A549 (cell line): ENCODE data around the gene CD300E. TPM values are rescaled to one million over a fixed set of nuclear protein-coding genes. Genes with fewer than 3 reads are reported as not detected.
"Not testable (repeated sequence)": the region's sequence is repeated elsewhere in the genome, so short reads cannot be mapped to it uniquely, and the experiment has no call there.

ENCODE experiments used
- ATAC-seq, 2 experiments: fragments of 200-7000 bp in 1 of 2; fragments of >200 bp in 1 of 2; cut with Nextera tagmentation in 1 of 2; cut with Tn5 transposase in 1 of 2; 3 replicates each; pipeline versions ENCODE4 v1.8.0 to v1.9.1; 2018 to 2020; ENCODE audit warnings: mild to moderate bottlenecking in 1 of 2, moderate library complexity in 1 of 2
- CTCF ChIA-PET: fragments of 300-600 bp; sonication (Branson Sonifier 250); formaldehyde crosslinking; extraction: SDS; loops from one replicate; lab custom pipeline; 2021; ENCODE audit warnings: antibody characterized with exemption, inconsistent platforms; lab: Yijun Ruan, JAX
- POLR2A ChIA-PET: fragments of 350-600 bp; formaldehyde crosslinking; extraction: SDS; loops from one replicate; lab custom pipeline; 2021; ENCODE audit warnings: antibody characterized with exemption, inconsistent platforms; lab: Yijun Ruan, JAX
- DNase-seq, 2 experiments: peaks; one replicate each; pipeline versions ENCODE4 v3.0.0 to v3.0.0-alpha.2; 2011 to 2016; ENCODE audit warnings: low read depth in 1 of 2, low spot score in 1 of 2
- FAIRE-seq: peaks from 2 replicates; lab custom pipeline; 2011; peaks lifted over from hg19 to GRCh38; lab: Jason Lieb, UNC
- H3K27ac ChIP-seq, 2 experiments: fragments of >200 bp; sonication (Bioruptor Twin); formaldehyde crosslinking; 3 replicates each; pipeline ENCODE4 v1.5.1; 2016 to 2017
- H3K4me1 ChIP-seq: fragments of >200 bp; sonication (Bioruptor Twin); formaldehyde crosslinking; 3 replicates; pipeline ENCODE4 v1.6.1; 2016
- H3K4me2 ChIP-seq: fragments of >200 bp; sonication (Bioruptor Twin); formaldehyde crosslinking; 3 replicates; pipeline ENCODE4 v1.6.1; 2016
- H3K4me3 ChIP-seq: fragments of >200 bp; sonication (Bioruptor Twin); formaldehyde crosslinking; 3 replicates; pipeline ENCODE4 v1.5.1; 2016
- H3K9me3 ChIP-seq: fragments of >200 bp; sonication (Bioruptor Twin); formaldehyde crosslinking; 3 replicates; pipeline ENCODE4 v1.6.1; 2016
- BHLHE40 ChIP-seq: IDR thresholded peaks from 2 replicates; pipeline ENCODE4 v1.6.1; 2012; ENCODE audit warnings: low read depth, low read length, inconsistent platforms
- CBX2 ChIP-seq: fragments of 200-600 bp; sonication (generic); IDR thresholded peaks from 2 replicates; pipeline ENCODE4 v1.6.1; 2016; ENCODE audit warnings: low read depth, mild to moderate bottlenecking, borderline replicate concordance
- CBX8 ChIP-seq: fragments of 200-600 bp; sonication (generic); IDR thresholded peaks from 2 replicates; pipeline ENCODE4 v1.6.1; 2016
- CHD4 ChIP-seq: fragments of 200-600 bp; sonication (generic); IDR thresholded peaks from 2 replicates; pipeline ENCODE4 v1.6.1; 2016; ENCODE audit warnings: antibody characterized with exemption, mild to moderate bottlenecking, borderline replicate concordance
- GATA3 ChIP-seq: IDR thresholded peaks from 2 replicates; pipeline ENCODE4 v1.6.1; 2012; ENCODE audit warnings: borderline replicate concordance
- HDAC2 ChIP-seq: fragments of 200-600 bp; sonication (generic); IDR thresholded peaks from 2 replicates; pipeline ENCODE4 v1.6.1; 2016
- HEYL ChIP-seq: fragments of 250-450 bp; sonication (Bioruptor Pico); IDR thresholded peaks from 2 replicates; pipeline ENCODE4 v1.8.0; 2021; ENCODE audit warnings: mild to moderate bottlenecking, moderate library complexity
- HOXA7 ChIP-seq: fragments of 250-450 bp; sonication (Bioruptor Pico); IDR thresholded peaks from 2 replicates; pipeline ENCODE4 v1.5.0; 2020; ENCODE audit warnings: mild to moderate bottlenecking, moderate library complexity
- JUNB ChIP-seq: fragments of >200 bp; sonication (Bioruptor Twin); formaldehyde crosslinking; IDR thresholded peaks from 2 replicates; pipeline ENCODE4 v1.6.1; 2016
- KDM1A ChIP-seq: fragments of 200-600 bp; sonication (generic); IDR thresholded peaks from 2 replicates; pipeline ENCODE4 v1.6.1; 2016; ENCODE audit warnings: low read depth, mild to moderate bottlenecking
- KDM5A ChIP-seq: fragments of 200-600 bp; sonication (generic); IDR thresholded peaks from 2 replicates; pipeline ENCODE4 v1.6.1; 2016; ENCODE audit warnings: antibody characterized with exemption, mild to moderate bottlenecking
- MAZ ChIP-seq: fragments of 150-350 bp; IDR thresholded peaks from 2 replicates; pipeline ENCODE4 v1.6.1; 2014; ENCODE audit warnings: antibody characterized with exemption, low read depth, low read length, borderline replicate concordance
- NFE2L2 ChIP-seq: fragments of 150-350 bp; conservative IDR thresholded peaks from 2 replicates; pipeline ENCODE4 v1.6.1; 2014; ENCODE audit warnings: low read length
- NPAS2 ChIP-seq: fragments of 250-450 bp; sonication (Bioruptor Pico); IDR thresholded peaks from 2 replicates; pipeline ENCODE4 v1.8.0; 2022; ENCODE audit warnings: mild to moderate bottlenecking, moderate library complexity, borderline replicate concordance
- NR3C1 ChIP-seq: fragments of >200 bp; sonication (Bioruptor Twin); formaldehyde crosslinking; IDR thresholded peaks from 3 replicates; pipeline ENCODE4 v1.6.1; 2017
- PBX3 ChIP-seq: IDR thresholded peaks from 2 replicates; pipeline ENCODE4 v1.6.1; 2012
- PHF8 ChIP-seq: fragments of 200-600 bp; sonication (generic); IDR thresholded peaks from 2 replicates; pipeline ENCODE4 v1.6.1; 2016; ENCODE audit warnings: low read depth, mild to moderate bottlenecking, antibody characterized with exemption, moderate library complexity, borderline replicate concordance
- RCOR1 ChIP-seq: fragments of 150-350 bp; IDR thresholded peaks from 2 replicates; pipeline ENCODE4 v1.6.1; 2014; ENCODE audit warnings: antibody characterized with exemption, low read length, low read depth
- RFX5 ChIP-seq: fragments of 450-650 bp; IDR thresholded peaks from 2 replicates; pipeline ENCODE4 v1.7.1; 2014; ENCODE audit warnings: antibody characterized with exemption, mild to moderate bottlenecking, moderate library complexity
- RNF2 ChIP-seq: fragments of 200-600 bp; sonication (generic); IDR thresholded peaks from 2 replicates; pipeline ENCODE4 v1.6.1; 2016; ENCODE audit warnings: low read depth, mild to moderate bottlenecking, antibody characterized with exemption, moderate library complexity, borderline replicate concordance
- SMC3 ChIP-seq: fragments of >200 bp; sonication (Bioruptor Twin); formaldehyde crosslinking; IDR thresholded peaks from 3 replicates; pipeline ENCODE4 v1.6.1; 2018; ENCODE audit warnings: inconsistent platforms
- TFCP2L1 ChIP-seq: fragments of 250-450 bp; sonication (Bioruptor Pico); IDR thresholded peaks from 2 replicates; pipeline ENCODE4 v1.5.0; 2021; ENCODE audit warnings: mild to moderate bottlenecking
- USF2 ChIP-seq: fragments of 450-650 bp; IDR thresholded peaks from 2 replicates; pipeline ENCODE4 v1.6.1; 2014; ENCODE audit warnings: antibody characterized with exemption
- ZFP36 ChIP-seq: fragments of 450-650 bp; IDR thresholded peaks from 2 replicates; pipeline ENCODE4 v1.6.1; 2014; ENCODE audit warnings: borderline replicate concordance; ENCODE audit not compliant: partially characterized antibody
- WGBS: methylation state at CpG from one replicate; pipeline ENCODE4 v1.1.6; 2017; ENCODE audit errors: missing lambda C conversion rate; 5-methylcytosine and 5-hydroxymethylcytosine counted together
- polyA plus RNA-seq, 4 experiments: library from polyadenylated mRNA; depleted of rRNA in 3 of 4; stranded (reverse); fragments of >200 nt; fragmentation: RNase III in 1 of 4; extraction: RNeasy Plus Mini Kit Qiagen cat#74134 plus additional on column Dnase treatment in 1 of 4; gene quantifications; 2 replicates in 3 of 4; 3 replicates in 1 of 4; pipeline ENCODE4 v1.2.3, GENCODE V29; 2011 to 2017

CD300E gene
- polyA plus RNA-seq, 2 of the 4 experiments (the other 2 are of a cell fraction), result not detected

GRCh38 chr17:74578979-74579378 is 44.6 kb downstream of the CD300E start:
- DNase-seq, result no peak
- H3K9me3 ChIP-seq, result no peaks in the 10 kb centered on the region
- H3K4me1 ChIP-seq, result no peaks in the 10 kb centered on the region
- ATAC-seq, result no peak
- no peak overlapping the region for H3K4me3 ChIP-seq
- TF ChIP-seq NR3C1 (no peak), CBX8 (no peak), PHF8 (no peak), TFCP2L1 (no peak), JUNB (no peak), ZFP36 (no peak), KDM5A (no peak), HEYL (CRISPR knock-in tag) (no peak), CBX2 (no peak), MAZ (no peak)
- ChIA-PET POLR2A (no interaction called here), CTCF (interaction anchor here (0.6 to 8.7 kb wide), 7 partner anchors 9 to 211 kb away, joined by 3 to 53 read pairs (median 4); partner anchors contain the start of genes CD300H and RAB37)
- H3K27ac ChIP-seq, result no peak overlapping the region
- H3K4me2 ChIP-seq, result no peak overlapping the region
- 59% methylated on average over 9 of the region's 9 CpGs for WGBS
- FAIRE-seq, result no peak

- no peak overlapping the region for H3K27ac ChIP-seq
- ChIA-PET POLR2A (no interaction called here), CTCF (interaction anchor here (0.5 to 8.7 kb wide), 6 partner anchors 8 to 188 kb away, joined by 3 to 53 read pairs (median 6); partner anchors contain the start of gene CD300H)
- no peak overlapping the region for H3K4me3 ChIP-seq
- H3K4me1 ChIP-seq, result peaks cover 10% of the 10 kb centered on the region
- FAIRE-seq (no peak), DNase-seq (no peak), ATAC-seq (no peak)
- H3K9me3 ChIP-seq, result no peaks in the 10 kb centered on the region
- 27% methylated on average over 5 of the region's 5 CpGs for WGBS
- H3K4me2 ChIP-seq, result no peak overlapping the region
- TF ChIP-seq NFE2L2 (no peak), NPAS2 (CRISPR knock-in tag) (no peak), ZFP36 (no peak), KDM5A (no peak), CHD4 (no peak), KDM1A (no peak), RNF2 (no peak), NR3C1 (no peak), CBX8 (no peak), HOXA7 (CRISPR knock-in tag) (no peak), BHLHE40 (no peak), SMC3 (no peak), RFX5 (no peak), USF2 (no peak), HDAC2 (no peak), GATA3 (no peak), PBX3 (no peak), RCOR1 (no peak), PHF8 (no peak)
Observed at GRCh38 chr17:74574489-74575142, 48.9 kb downstream of the CD300E start.

- H3K9me3 ChIP-seq, DNase-seq, H3K4me2 ChIP-seq, ATAC-seq, FAIRE-seq, POLR2A ChIA-PET, H3K4me3 ChIP-seq, H3K27ac ChIP-seq: not testable (repeated sequence)
- H3K4me1 ChIP-seq, result peaks cover 20% of the 10 kb centered on the region
- CTCF ChIA-PET, result interaction anchor here (0.9 to 4.8 kb wide), 6 partner anchors 16 to 162 kb away, joined by 3 to 25 read pairs (median 6); partner anchors contain the start of gene CD300LD
Observed at GRCh38 chr17:74573635-74574034, 49.9 kb downstream of the CD300E start.
